Measurements from ENCODE around the gene ICE2. TPM values are rescaled to one million over a fixed set of nuclear protein-coding genes. Genes with fewer than 3 reads are reported as not detected.

The ICE2 gene
- total and polyA plus RNA-seq, 2 of the 8 experiments (the other 6 are each of a cell fraction or from before 2014, with no cell fraction given), result 40.0 to 87.3 TPM

DNA sequence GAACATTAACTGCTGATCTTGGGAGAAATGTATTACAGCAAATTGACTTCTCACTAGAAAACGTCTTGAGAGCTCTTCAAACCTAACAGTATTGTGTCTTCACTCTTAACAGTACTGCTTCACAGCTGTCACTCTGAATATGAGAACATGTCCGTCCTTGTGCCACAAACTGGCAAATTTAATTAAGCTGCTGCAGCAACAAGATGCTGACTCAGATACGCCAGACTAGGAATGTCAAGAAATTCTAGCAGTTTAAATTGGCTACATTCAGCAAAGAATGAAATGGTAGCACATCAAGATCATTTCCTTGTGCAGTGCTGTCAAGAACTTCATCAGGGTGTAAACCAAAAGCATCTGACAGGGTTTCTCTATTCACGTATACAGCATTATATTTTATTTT is 7.6 kb downstream of the ICE2 start (continued):
- TF ChIP-seq, protein P1, sequence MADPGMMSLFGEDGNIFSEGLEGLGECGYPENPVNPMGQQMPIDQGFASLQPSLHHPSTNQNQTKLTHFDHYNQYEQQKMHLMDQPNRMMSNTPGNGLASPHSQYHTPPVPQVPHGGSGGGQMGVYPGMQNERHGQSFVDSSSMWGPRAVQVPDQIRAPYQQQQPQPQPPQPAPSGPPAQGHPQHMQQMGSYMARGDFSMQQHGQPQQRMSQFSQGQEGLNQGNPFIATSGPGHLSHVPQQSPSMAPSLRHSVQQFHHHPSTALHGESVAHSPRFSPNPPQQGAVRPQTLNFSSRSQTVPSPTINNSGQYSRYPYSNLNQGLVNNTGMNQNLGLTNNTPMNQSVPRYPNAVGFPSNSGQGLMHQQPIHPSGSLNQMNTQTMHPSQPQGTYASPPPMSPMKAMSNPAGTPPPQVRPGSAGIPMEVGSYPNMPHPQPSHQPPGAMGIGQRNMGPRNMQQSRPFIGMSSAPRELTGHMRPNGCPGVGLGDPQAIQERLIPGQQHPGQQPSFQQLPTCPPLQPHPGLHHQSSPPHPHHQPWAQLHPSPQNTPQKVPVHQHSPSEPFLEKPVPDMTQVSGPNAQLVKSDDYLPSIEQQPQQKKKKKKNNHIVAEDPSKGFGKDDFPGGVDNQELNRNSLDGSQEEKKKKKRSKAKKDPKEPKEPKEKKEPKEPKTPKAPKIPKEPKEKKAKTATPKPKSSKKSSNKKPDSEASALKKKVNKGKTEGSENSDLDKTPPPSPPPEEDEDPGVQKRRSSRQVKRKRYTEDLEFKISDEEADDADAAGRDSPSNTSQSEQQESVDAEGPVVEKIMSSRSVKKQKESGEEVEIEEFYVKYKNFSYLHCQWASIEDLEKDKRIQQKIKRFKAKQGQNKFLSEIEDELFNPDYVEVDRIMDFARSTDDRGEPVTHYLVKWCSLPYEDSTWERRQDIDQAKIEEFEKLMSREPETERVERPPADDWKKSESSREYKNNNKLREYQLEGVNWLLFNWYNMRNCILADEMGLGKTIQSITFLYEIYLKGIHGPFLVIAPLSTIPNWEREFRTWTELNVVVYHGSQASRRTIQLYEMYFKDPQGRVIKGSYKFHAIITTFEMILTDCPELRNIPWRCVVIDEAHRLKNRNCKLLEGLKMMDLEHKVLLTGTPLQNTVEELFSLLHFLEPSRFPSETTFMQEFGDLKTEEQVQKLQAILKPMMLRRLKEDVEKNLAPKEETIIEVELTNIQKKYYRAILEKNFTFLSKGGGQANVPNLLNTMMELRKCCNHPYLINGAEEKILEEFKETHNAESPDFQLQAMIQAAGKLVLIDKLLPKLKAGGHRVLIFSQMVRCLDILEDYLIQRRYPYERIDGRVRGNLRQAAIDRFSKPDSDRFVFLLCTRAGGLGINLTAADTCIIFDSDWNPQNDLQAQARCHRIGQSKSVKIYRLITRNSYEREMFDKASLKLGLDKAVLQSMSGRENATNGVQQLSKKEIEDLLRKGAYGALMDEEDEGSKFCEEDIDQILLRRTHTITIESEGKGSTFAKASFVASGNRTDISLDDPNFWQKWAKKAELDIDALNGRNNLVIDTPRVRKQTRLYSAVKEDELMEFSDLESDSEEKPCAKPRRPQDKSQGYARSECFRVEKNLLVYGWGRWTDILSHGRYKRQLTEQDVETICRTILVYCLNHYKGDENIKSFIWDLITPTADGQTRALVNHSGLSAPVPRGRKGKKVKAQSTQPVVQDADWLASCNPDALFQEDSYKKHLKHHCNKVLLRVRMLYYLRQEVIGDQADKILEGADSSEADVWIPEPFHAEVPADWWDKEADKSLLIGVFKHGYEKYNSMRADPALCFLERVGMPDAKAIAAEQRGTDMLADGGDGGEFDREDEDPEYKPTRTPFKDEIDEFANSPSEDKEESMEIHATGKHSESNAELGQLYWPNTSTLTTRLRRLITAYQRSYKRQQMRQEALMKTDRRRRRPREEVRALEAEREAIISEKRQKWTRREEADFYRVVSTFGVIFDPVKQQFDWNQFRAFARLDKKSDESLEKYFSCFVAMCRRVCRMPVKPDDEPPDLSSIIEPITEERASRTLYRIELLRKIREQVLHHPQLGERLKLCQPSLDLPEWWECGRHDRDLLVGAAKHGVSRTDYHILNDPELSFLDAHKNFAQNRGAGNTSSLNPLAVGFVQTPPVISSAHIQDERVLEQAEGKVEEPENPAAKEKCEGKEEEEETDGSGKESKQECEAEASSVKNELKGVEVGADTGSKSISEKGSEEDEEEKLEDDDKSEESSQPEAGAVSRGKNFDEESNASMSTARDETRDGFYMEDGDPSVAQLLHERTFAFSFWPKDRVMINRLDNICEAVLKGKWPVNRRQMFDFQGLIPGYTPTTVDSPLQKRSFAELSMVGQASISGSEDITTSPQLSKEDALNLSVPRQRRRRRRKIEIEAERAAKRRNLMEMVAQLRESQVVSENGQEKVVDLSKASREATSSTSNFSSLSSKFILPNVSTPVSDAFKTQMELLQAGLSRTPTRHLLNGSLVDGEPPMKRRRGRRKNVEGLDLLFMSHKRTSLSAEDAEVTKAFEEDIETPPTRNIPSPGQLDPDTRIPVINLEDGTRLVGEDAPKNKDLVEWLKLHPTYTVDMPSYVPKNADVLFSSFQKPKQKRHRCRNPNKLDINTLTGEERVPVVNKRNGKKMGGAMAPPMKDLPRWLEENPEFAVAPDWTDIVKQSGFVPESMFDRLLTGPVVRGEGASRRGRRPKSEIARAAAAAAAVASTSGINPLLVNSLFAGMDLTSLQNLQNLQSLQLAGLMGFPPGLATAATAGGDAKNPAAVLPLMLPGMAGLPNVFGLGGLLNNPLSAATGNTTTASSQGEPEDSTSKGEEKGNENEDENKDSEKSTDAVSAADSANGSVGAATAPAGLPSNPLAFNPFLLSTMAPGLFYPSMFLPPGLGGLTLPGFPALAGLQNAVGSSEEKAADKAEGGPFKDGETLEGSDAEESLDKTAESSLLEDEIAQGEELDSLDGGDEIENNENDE (IDR thresholded peaks at IDR 0.05; ENCODE audit: insufficient replicate concordance, low read length), result no peak
- no peak for TF ChIP-seq YY1 (IDR thresholded peaks at IDR 0.05; ENCODE audit: low read depth, low read length)
- TF ChIP-seq NANOG (IDR thresholded peaks at IDR 0.05; ENCODE audit: insufficient read depth, low read depth, low read length, poor library complexity, severe bottlenecking), result no peak
- no peak for TF ChIP-seq RXRA (IDR thresholded peaks at IDR 0.05; ENCODE audit: insufficient read depth, low read depth, low read length)
- TF ChIP-seq TEAD4 (IDR thresholded peaks at IDR 0.05; ENCODE audit: low read depth, low read length), result no peak
- TF ChIP-seq EGR1 (IDR thresholded peaks at IDR 0.05; ENCODE audit: borderline replicate concordance, low read depth, low read length), result no peak
- TF ChIP-seq ZNF274 (IDR thresholded peaks at IDR 0.05; ENCODE audit: borderline replicate concordance, extremely low read depth, low read length), result no peak
- no peak for TF ChIP-seq BACH1 (IDR thresholded peaks at IDR 0.05; ENCODE audit: low read length)
- TF ChIP-seq SUZ12 (IDR thresholded peaks at IDR 0.05; ENCODE audit: low read length), result no peak
- TF ChIP-seq CREB1 (IDR thresholded peaks at IDR 0.05), result no peak
- TF ChIP-seq, protein P2, sequence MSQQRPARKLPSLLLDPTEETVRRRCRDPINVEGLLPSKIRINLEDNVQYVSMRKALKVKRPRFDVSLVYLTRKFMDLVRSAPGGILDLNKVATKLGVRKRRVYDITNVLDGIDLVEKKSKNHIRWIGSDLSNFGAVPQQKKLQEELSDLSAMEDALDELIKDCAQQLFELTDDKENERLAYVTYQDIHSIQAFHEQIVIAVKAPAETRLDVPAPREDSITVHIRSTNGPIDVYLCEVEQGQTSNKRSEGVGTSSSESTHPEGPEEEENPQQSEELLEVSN (IDR thresholded peaks at IDR 0.05), result no peak
- no peak for TF ChIP-seq EP300 (IDR thresholded peaks at IDR 0.05; ENCODE audit: borderline replicate concordance in 1 of 2, low read depth in 2 of 2, low read length in 2 of 2)

All from H1 (cell line).